MCF 10A (cell line): ENCODE measurements around the gene BICRAL. TPM values are rescaled to one million over a fixed set of nuclear protein-coding genes. Genes with fewer than 3 reads are reported as not detected.
"Not testable (repeated sequence)": the region's sequence is repeated elsewhere in the genome, so short reads cannot be mapped to it uniquely, and the experiment has no call there.

Source experiments
- BruUV-seq: library from RNA; stranded (reverse); fragments of 400-500 nt; replicated peaks from 2 replicates; lab custom pipeline; 2021; lab: Mats Ljungman, UMichigan
- CTCF ChIA-PET: fragments of 300-600 bp; sonication (Branson Sonifier 250); formaldehyde crosslinking; extraction: SDS; loops from one replicate; lab custom pipeline; 2021; ENCODE audit warnings: antibody characterized with exemption, inconsistent platforms; lab: Yijun Ruan, JAX
- POLR2A ChIA-PET: fragments of 300-600, 350-650 bp; sonication (Branson Sonifier 250); formaldehyde crosslinking; extraction: SDS; loops from one replicate; lab custom pipeline; 2020; ENCODE audit warnings: antibody characterized with exemption, inconsistent platforms; lab: Yijun Ruan, JAX
- DNase-seq: peaks from one replicate; pipeline ENCODE4 v3.0.0-alpha.2; 2018; ENCODE audit not compliant: unreplicated experiment
- H3K27ac Mint-ChIP-seq: one replicate; pipeline ENCODE4 v1.8.0; 2022; ENCODE audit warnings: mild to moderate bottlenecking, low read depth, mixed read lengths; ENCODE audit not compliant: unreplicated experiment
- H3K27me3 Mint-ChIP-seq: one replicate; pipeline ENCODE4 v1.8.0; 2022; ENCODE audit warnings: mixed read lengths; ENCODE audit not compliant: insufficient read depth, unreplicated experiment
- H3K36me3 Mint-ChIP-seq: one replicate; pipeline ENCODE4 v1.8.0; 2022; ENCODE audit warnings: mild to moderate bottlenecking, moderate library complexity, mixed read lengths; ENCODE audit not compliant: insufficient read depth, unreplicated experiment
- H3K4me1 Mint-ChIP-seq: one replicate; pipeline ENCODE4 v1.8.0; 2022; ENCODE audit warnings: mixed read lengths; ENCODE audit not compliant: insufficient read depth, unreplicated experiment
- H3K4me3 Mint-ChIP-seq: one replicate; pipeline ENCODE4 v1.8.0; 2022; ENCODE audit warnings: mild to moderate bottlenecking, moderate library complexity, mixed read lengths; ENCODE audit not compliant: unreplicated experiment
- H3K9me3 Mint-ChIP-seq: one replicate; pipeline ENCODE4 v1.8.0; 2022; ENCODE audit warnings: mixed read lengths; ENCODE audit not compliant: unreplicated experiment
- intact Hi-C: fragments of 100-400 bp; cut with micrococcal nuclease; formaldehyde crosslinking; loops from 2 replicates; pipeline ENCODE4 v1.14.1; 2022
- total RNA-seq: library from RNA; stranded (reverse); gene quantifications from 2 replicates; pipeline ENCODE4 v1.2.3, GENCODE V29; 2022
- TF ChIP-seq, protein P1 (sequence below): fragments of 200-600 bp; IDR thresholded peaks from one replicate; pipeline ENCODE4 v1.8.0; 2022; ENCODE audit warnings: antibody characterized with exemption, mild to moderate bottlenecking; ENCODE audit not compliant: unreplicated experiment

Gene BICRAL
- total RNA-seq, 1 experiment from 2014 or later, result 9.8 TPM

DNA sequence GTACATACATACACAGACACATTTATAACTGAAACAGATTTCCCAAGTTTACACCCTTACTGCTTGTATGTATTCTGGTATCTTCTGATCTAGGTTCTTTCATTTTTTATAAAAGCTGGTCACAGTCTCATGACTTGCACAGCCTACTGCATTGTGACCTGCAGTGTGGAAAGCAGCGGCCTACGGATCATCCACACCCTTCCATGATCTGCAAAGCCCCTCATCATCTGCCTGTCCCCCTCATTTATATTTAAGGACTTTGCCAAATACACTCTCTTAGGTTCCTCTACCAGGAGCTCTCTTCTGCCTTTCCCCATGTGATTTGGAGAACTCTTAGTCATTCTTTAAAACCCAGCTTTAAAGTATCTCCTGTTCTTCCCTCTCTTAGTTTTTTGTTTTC, 12.0 kb upstream of the BICRAL start:
- Mint-ChIP-seq H3K4me3 (no peak overlapping the region), H3K36me3 (peaks cover 6% of the 10 kb centered on the region), H3K4me1 (peaks cover 19% of the 10 kb centered on the region), H3K27ac (no peak overlapping the region), H3K9me3 (no peaks in the 10 kb centered on the region), H3K27me3 (no peaks in the 10 kb centered on the region)
- POLR2A ChIA-PET, result interaction anchor here (2.2 to 6.7 kb wide), 2 partner anchors 22 to 24 kb away, joined by 6 to 37 read pairs; partner anchors contain the start of gene TBCC
- CTCF ChIA-PET, result interaction anchor here (0.6 kb wide), 2 partner anchors 9 to 13 kb away, joined by 3 read pairs; no protein-coding TSS in a partner anchor
- TF ChIP-seq, protein P1, sequence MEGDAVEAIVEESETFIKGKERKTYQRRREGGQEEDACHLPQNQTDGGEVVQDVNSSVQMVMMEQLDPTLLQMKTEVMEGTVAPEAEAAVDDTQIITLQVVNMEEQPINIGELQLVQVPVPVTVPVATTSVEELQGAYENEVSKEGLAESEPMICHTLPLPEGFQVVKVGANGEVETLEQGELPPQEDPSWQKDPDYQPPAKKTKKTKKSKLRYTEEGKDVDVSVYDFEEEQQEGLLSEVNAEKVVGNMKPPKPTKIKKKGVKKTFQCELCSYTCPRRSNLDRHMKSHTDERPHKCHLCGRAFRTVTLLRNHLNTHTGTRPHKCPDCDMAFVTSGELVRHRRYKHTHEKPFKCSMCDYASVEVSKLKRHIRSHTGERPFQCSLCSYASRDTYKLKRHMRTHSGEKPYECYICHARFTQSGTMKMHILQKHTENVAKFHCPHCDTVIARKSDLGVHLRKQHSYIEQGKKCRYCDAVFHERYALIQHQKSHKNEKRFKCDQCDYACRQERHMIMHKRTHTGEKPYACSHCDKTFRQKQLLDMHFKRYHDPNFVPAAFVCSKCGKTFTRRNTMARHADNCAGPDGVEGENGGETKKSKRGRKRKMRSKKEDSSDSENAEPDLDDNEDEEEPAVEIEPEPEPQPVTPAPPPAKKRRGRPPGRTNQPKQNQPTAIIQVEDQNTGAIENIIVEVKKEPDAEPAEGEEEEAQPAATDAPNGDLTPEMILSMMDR, result no peak
- DNase-seq, result no peak
- no TSS peak for BruUV-seq
- intact Hi-C loops, result no loop called here

- Mint-ChIP-seq H3K4me3 (no peak overlapping the region), H3K36me3 (peaks cover 6% of the 10 kb centered on the region), H3K27me3 (no peaks in the 10 kb centered on the region), H3K4me1 (peaks cover 11% of the 10 kb centered on the region), H3K27ac (no peak overlapping the region), H3K9me3 (no peaks in the 10 kb centered on the region)
- no TSS peak for BruUV-seq
- ChIA-PET CTCF (no interaction called here), POLR2A (interaction anchor here (0.7 to 2.5 kb wide), 2 partner anchors 9 to 11 kb away, joined by 3 to 9 read pairs; partner anchors contain the start of gene BICRAL)
- TF ChIP-seq, protein P1, result no peak
- no peak for DNase-seq
- intact Hi-C loops, result no loop called here
Observed at GRCh38 chr6:42771741-42772100, 10.1 kb upstream of the BICRAL start.

GRCh38 chr6:42774201-42774600, 7.7 kb upstream of the BICRAL start:
- Mint-ChIP-seq H3K4me3 (no peak overlapping the region), H3K4me1 (peaks cover 20% of the 10 kb centered on the region), H3K27ac (no peak overlapping the region), H3K9me3 (no peaks in the 10 kb centered on the region), H3K27me3 (no peaks in the 10 kb centered on the region), H3K36me3 (peaks cover 6% of the 10 kb centered on the region)
- TF ChIP-seq, protein P1, result no peak
- ChIA-PET CTCF (interaction anchor here (0.6 kb wide), 1 partner anchor 38 kb away, joined by 3 read pairs; no protein-coding TSS in a partner anchor), POLR2A (no interaction called here)
- no peak for DNase-seq
- BruUV-seq, result no TSS peak
- intact Hi-C loops, result no loop called here

GRCh38 chr6:42774821-42775487, 6.9 kb upstream of the BICRAL start:
- BruUV-seq, H3K27ac Mint-ChIP-seq, intact Hi-C loops, H3K27me3 Mint-ChIP-seq, H3K9me3 Mint-ChIP-seq, CTCF ChIA-PET, DNase-seq, H3K36me3 Mint-ChIP-seq, H3K4me3 Mint-ChIP-seq: not testable (repeated sequence)
- POLR2A ChIA-PET, result interaction anchor here (15.3 kb wide), 1 partner anchor 27 kb away, joined by 328 read pairs; the partner anchor contains the start of gene TBCC
- H3K4me1 Mint-ChIP-seq, result peaks cover 20% of the 10 kb centered on the region
